ENCODE data around the gene THEM5.

GRCh38 chr1:151891512-151891911 is 38.0 kb upstream of the THEM5 start:
- TF ChIP-seq POLR2A (IDR thresholded peaks at IDR 0.05) (no peak), CTCF (IDR thresholded peaks at IDR 0.05) (no peak)
